Measurements from ENCODE around the gene RNF144A.

The RNF144A gene

GRCh38 chr2:6945087-6945813, 28.0 kb downstream of the RNF144A start:
- H3K4me3 ChIP-seq (ENCODE audit: insufficient read depth, low read depth, low read length) = no peak overlapping the region
- WGBS, 2 experiments = 96 to 97% methylated on average over 9 of the region's 9 CpGs
- peaks cover 18% of the 10 kb centered on the region for H3K36me3 ChIP-seq (ENCODE audit: control insufficient read depth, insufficient read depth, low read length)
- no peaks in the 10 kb centered on the region for H3K9me3 ChIP-seq (ENCODE audit: control insufficient read depth, low read length)
- H3K27me3 ChIP-seq (ENCODE audit: control insufficient read depth, insufficient read depth, low read length, poor library complexity, severe bottlenecking) = no peaks in the 10 kb centered on the region
- H3K4me1 ChIP-seq (ENCODE audit: control insufficient read depth, insufficient read depth, low read length) = peaks cover 12% of the 10 kb centered on the region
- H3K27ac ChIP-seq (ENCODE audit: insufficient read depth, low read depth, low read length, poor library complexity, severe bottlenecking) = no peak overlapping the region

DNA sequence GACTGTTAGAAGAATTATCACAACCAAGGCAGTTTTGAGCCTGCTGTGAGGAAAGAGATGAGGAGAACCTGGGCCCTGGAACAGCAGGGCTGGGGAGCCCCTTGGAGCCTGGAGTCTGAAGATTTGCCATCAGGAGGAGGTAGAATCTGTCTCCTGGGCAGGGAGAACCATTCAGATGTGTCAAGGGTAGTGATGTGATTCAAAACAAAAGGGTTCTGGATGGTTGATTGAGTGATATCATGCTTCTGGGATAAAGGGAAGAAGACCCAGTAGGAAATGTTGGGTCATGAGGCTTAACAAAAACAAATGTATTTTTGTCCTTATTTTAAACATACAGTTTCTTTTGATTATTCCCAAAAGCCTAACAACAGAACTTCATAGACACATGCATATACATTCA, 28.6 kb downstream of the RNF144A start:
- no peak overlapping the region for H3K4me3 ChIP-seq (ENCODE audit: insufficient read depth, low read depth, low read length)
- H3K27ac ChIP-seq (ENCODE audit: insufficient read depth, low read depth, low read length, poor library complexity, severe bottlenecking) = no peak overlapping the region
- H3K36me3 ChIP-seq (ENCODE audit: control insufficient read depth, insufficient read depth, low read length) = peaks cover 18% of the 10 kb centered on the region
- no peaks in the 10 kb centered on the region for H3K9me3 ChIP-seq (ENCODE audit: control insufficient read depth, low read length)
- no peaks in the 10 kb centered on the region for H3K27me3 ChIP-seq (ENCODE audit: control insufficient read depth, insufficient read depth, low read length, poor library complexity, severe bottlenecking)
- H3K4me1 ChIP-seq (ENCODE audit: control insufficient read depth, insufficient read depth, low read length) = peaks cover 7% of the 10 kb centered on the region

GRCh38 chr2:6946722-6947121, 29.5 kb downstream of the RNF144A start:
- no peaks in the 10 kb centered on the region for H3K9me3 ChIP-seq (ENCODE audit: control insufficient read depth, low read length)
- no peak overlapping the region for H3K27ac ChIP-seq (ENCODE audit: insufficient read depth, low read depth, low read length, poor library complexity, severe bottlenecking)
- no peak overlapping the region for H3K4me3 ChIP-seq (ENCODE audit: insufficient read depth, low read depth, low read length)
- H3K36me3 ChIP-seq (ENCODE audit: control insufficient read depth, insufficient read depth, low read length) = peaks cover 16% of the 10 kb centered on the region
- H3K27me3 ChIP-seq (ENCODE audit: control insufficient read depth, insufficient read depth, low read length, poor library complexity, severe bottlenecking) = no peaks in the 10 kb centered on the region
- WGBS, 2 experiments = 100% methylated on average over 2 of the region's 2 CpGs; no CpG with 5 or more reads in 1 of the 2 experiments
- H3K4me1 ChIP-seq (ENCODE audit: control insufficient read depth, insufficient read depth, low read length) = no peaks in the 10 kb centered on the region

GRCh38 chr2:6947929-6948676, 30.9 kb downstream of the RNF144A start:
- Histone ChIP-seq H3K4me1 (ENCODE audit: control insufficient read depth, insufficient read depth, low read length) (no peaks in the 10 kb centered on the region), H3K36me3 (ENCODE audit: control insufficient read depth, insufficient read depth, low read length) (peaks cover 3% of the 10 kb centered on the region), H3K27ac (ENCODE audit: insufficient read depth, low read depth, low read length, poor library complexity, severe bottlenecking) (no peak overlapping the region), H3K27me3 (ENCODE audit: control insufficient read depth, insufficient read depth, low read length, poor library complexity, severe bottlenecking) (no peaks in the 10 kb centered on the region), H3K9me3 (ENCODE audit: control insufficient read depth, low read length) (no peaks in the 10 kb centered on the region), H3K4me3 (ENCODE audit: insufficient read depth, low read depth, low read length) (no peak overlapping the region)
- WGBS, 2 experiments = 95% methylated on average over 6 of the region's 6 CpGs

- H3K4me1 ChIP-seq (ENCODE audit: control insufficient read depth, insufficient read depth, low read length) = no peaks in the 10 kb centered on the region
- 94 to 96% methylated on average over 6 of the region's 6 CpGs for WGBS, 2 experiments
- no peaks in the 10 kb centered on the region for H3K27me3 ChIP-seq (ENCODE audit: control insufficient read depth, insufficient read depth, low read length, poor library complexity, severe bottlenecking)
- no peaks in the 10 kb centered on the region for H3K36me3 ChIP-seq (ENCODE audit: control insufficient read depth, insufficient read depth, low read length)
- H3K27ac ChIP-seq (ENCODE audit: insufficient read depth, low read depth, low read length, poor library complexity, severe bottlenecking) = no peak overlapping the region
- H3K9me3 ChIP-seq (ENCODE audit: control insufficient read depth, low read length) = no peaks in the 10 kb centered on the region
- no peak overlapping the region for H3K4me3 ChIP-seq (ENCODE audit: insufficient read depth, low read depth, low read length)
Observed at GRCh38 chr2:6948677-6949351, 31.6 kb downstream of the RNF144A start.

GRCh38 chr2:6951046-6951445, 33.8 kb downstream of the RNF144A start:
- Histone ChIP-seq H3K9me3 (ENCODE audit: control insufficient read depth, low read length) (no peaks in the 10 kb centered on the region), H3K36me3 (ENCODE audit: control insufficient read depth, insufficient read depth, low read length) (no peaks in the 10 kb centered on the region), H3K27ac (ENCODE audit: insufficient read depth, low read depth, low read length, poor library complexity, severe bottlenecking) (no peak overlapping the region), H3K4me1 (ENCODE audit: control insufficient read depth, insufficient read depth, low read length) (peaks cover 4% of the 10 kb centered on the region), H3K4me3 (ENCODE audit: insufficient read depth, low read depth, low read length) (no peak overlapping the region), H3K27me3 (ENCODE audit: control insufficient read depth, insufficient read depth, low read length, poor library complexity, severe bottlenecking) (no peaks in the 10 kb centered on the region)
- WGBS, 2 experiments = 100% methylated on average over 1 of the region's 1 CpG

- H3K27me3 ChIP-seq (ENCODE audit: control insufficient read depth, insufficient read depth, low read length, poor library complexity, severe bottlenecking) = no peaks in the 10 kb centered on the region
- H3K36me3 ChIP-seq (ENCODE audit: control insufficient read depth, insufficient read depth, low read length) = no peaks in the 10 kb centered on the region
- H3K9me3 ChIP-seq (ENCODE audit: control insufficient read depth, low read length) = no peaks in the 10 kb centered on the region
- H3K4me1 ChIP-seq (ENCODE audit: control insufficient read depth, insufficient read depth, low read length) = peaks cover 4% of the 10 kb centered on the region
- H3K27ac ChIP-seq (ENCODE audit: insufficient read depth, low read depth, low read length, poor library complexity, severe bottlenecking) = no peak overlapping the region
- 67 to 89% methylated on average over 1 to 3 of the region's 3 CpGs for WGBS, 2 experiments
- no peak overlapping the region for H3K4me3 ChIP-seq (ENCODE audit: insufficient read depth, low read depth, low read length)
Observed at GRCh38 chr2:6952101-6952500, 34.9 kb downstream of the RNF144A start.

GRCh38 chr2:6954586-6954985, 37.4 kb downstream of the RNF144A start:
- 96 to 98% methylated on average over 2 to 3 of the region's 4 CpGs for WGBS, 2 experiments
- Histone ChIP-seq H3K4me1 (ENCODE audit: control insufficient read depth, insufficient read depth, low read length) (peaks cover 4% of the 10 kb centered on the region), H3K36me3 (ENCODE audit: control insufficient read depth, insufficient read depth, low read length) (no peaks in the 10 kb centered on the region), H3K27ac (ENCODE audit: insufficient read depth, low read depth, low read length, poor library complexity, severe bottlenecking) (no peak overlapping the region), H3K27me3 (ENCODE audit: control insufficient read depth, insufficient read depth, low read length, poor library complexity, severe bottlenecking) (no peaks in the 10 kb centered on the region), H3K9me3 (ENCODE audit: control insufficient read depth, low read length) (no peaks in the 10 kb centered on the region), H3K4me3 (ENCODE audit: insufficient read depth, low read depth, low read length) (no peak overlapping the region)

DNA sequence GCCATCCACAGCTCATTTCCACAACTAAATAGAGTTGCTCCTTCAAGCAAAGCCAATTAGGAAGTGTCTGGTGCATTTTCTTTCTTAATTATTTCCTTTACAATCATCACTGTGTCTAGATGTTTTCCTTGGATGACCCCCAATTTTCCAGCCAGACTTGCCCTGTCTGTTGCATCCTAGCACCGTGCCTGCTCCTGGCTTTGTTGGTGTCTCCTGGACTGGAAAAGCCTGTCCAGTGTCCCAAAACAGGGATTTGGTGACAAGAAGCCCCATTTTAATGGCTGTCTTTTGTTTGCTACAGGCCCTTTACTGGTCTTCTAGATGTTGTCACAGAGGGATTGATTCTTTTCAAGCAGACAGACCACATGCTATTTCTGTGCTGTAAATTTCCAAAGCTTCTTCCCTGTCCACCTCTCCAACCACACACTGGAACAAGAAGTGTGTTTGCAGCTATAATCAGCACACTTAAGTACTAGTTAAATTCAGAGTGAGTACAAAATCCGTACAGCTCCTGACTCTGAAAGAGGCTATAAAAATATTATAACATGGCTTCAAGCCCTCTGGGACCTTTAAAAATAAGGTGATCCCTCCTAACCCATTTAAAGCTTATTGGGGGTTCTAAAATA, 38.4 kb downstream of the RNF144A start:
- Histone ChIP-seq H3K4me3 (ENCODE audit: insufficient read depth, low read depth, low read length) (no peak overlapping the region), H3K36me3 (ENCODE audit: control insufficient read depth, insufficient read depth, low read length) (no peaks in the 10 kb centered on the region), H3K4me1 (ENCODE audit: control insufficient read depth, insufficient read depth, low read length) (peaks cover 4% of the 10 kb centered on the region), H3K9me3 (ENCODE audit: control insufficient read depth, low read length) (no peaks in the 10 kb centered on the region), H3K27me3 (ENCODE audit: control insufficient read depth, insufficient read depth, low read length, poor library complexity, severe bottlenecking) (no peaks in the 10 kb centered on the region), H3K27ac (ENCODE audit: insufficient read depth, low read depth, low read length, poor library complexity, severe bottlenecking) (no peak overlapping the region)
- 87 to 90% methylated on average over 2 of the region's 2 CpGs for WGBS, 2 experiments

- peaks cover 4% of the 10 kb centered on the region for H3K4me1 ChIP-seq (ENCODE audit: control insufficient read depth, insufficient read depth, low read length)
- no peak overlapping the region for H3K27ac ChIP-seq (ENCODE audit: insufficient read depth, low read depth, low read length, poor library complexity, severe bottlenecking)
- no peaks in the 10 kb centered on the region for H3K36me3 ChIP-seq (ENCODE audit: control insufficient read depth, insufficient read depth, low read length)
- H3K4me3 ChIP-seq (ENCODE audit: insufficient read depth, low read depth, low read length) = no peak overlapping the region
- WGBS, 2 experiments = 93 to 97% methylated on average over 3 of the region's 3 CpGs
- H3K9me3 ChIP-seq (ENCODE audit: control insufficient read depth, low read length) = no peaks in the 10 kb centered on the region
- H3K27me3 ChIP-seq (ENCODE audit: control insufficient read depth, insufficient read depth, low read length, poor library complexity, severe bottlenecking) = no peaks in the 10 kb centered on the region
Observed at GRCh38 chr2:6956566-6956965, 39.4 kb downstream of the RNF144A start.

Data from ectodermal cell (in vitro differentiated cells).